Activated CD4-positive, CD25-positive, alpha-beta regulatory T cell treated with anti-CD3 and anti-CD28 coated beads, Interleukin-2, amount 50 U/mL, for 24 hours (primary cell): ENCODE measurements around the gene PRR30.
"Not testable (repeated sequence)": the region's sequence is repeated elsewhere in the genome, so short reads cannot be mapped to it uniquely, and the experiment has no call there.

Source experiments
- ATAC-seq, 2 donors: fragments of 150-1000 bp; cut with Tn5 transposase; one replicate each; pipeline ENCODE4 v1.10.0; 2021; ENCODE audit warnings: mild to moderate bottlenecking in 1 of 2, moderate library complexity in 1 of 2

PRR30 gene

GRCh38 chr2:27139310-27139709 lies at the start of gene PRR30:
Gene PRR30, minus strand, starts transcription at chr2:27139410. Its CDS starts 1,081 bp downstream, at chr2:27138329.
- no peak for ATAC-seq

- ATAC-seq: no peak
Measured at GRCh38 chr2:27186613-27187345, 47.6 kb upstream of the PRR30 start.

- ATAC-seq: no peak
Measured at GRCh38 chr2:27185331-27186026, 46.3 kb upstream of the PRR30 start.

- no peak for ATAC-seq
Measured at GRCh38 chr2:27184115-27184514, 44.9 kb upstream of the PRR30 start.

GRCh38 chr2:27182346-27182745 lies 43.1 kb upstream of the PRR30 start:
- no peak for ATAC-seq

GRCh38 chr2:27179344-27180000 lies 40.3 kb upstream of the PRR30 start:
- ATAC-seq: no peak

- ATAC-seq: no peak
Measured at GRCh38 chr2:27178469-27178868, 39.3 kb upstream of the PRR30 start.

- ATAC-seq: no peak
Measured at GRCh38 chr2:27177441-27178351, 38.5 kb upstream of the PRR30 start.

- not testable (repeated sequence) for ATAC-seq
Measured at GRCh38 chr2:27175781-27176180, 36.6 kb upstream of the PRR30 start.

GRCh38 chr2:27175330-27175729 lies 36.1 kb upstream of the PRR30 start:
- no peak for ATAC-seq

GRCh38 chr2:27174638-27175037 lies 35.4 kb upstream of the PRR30 start:
- ATAC-seq: no peak

GRCh38 chr2:27171351-27171848 lies 32.2 kb upstream of the PRR30 start:
- ATAC-seq: no peak

GRCh38 chr2:27170581-27171337 lies 31.5 kb upstream of the PRR30 start:
- ATAC-seq: no peak

GRCh38 chr2:27164960-27165763 lies 26.0 kb upstream of the PRR30 start:
- ATAC-seq: no peak

GRCh38 chr2:27162151-27163121 lies 23.2 kb upstream of the PRR30 start:
- no peak for ATAC-seq

- ATAC-seq: no peak
Measured at GRCh38 chr2:27160191-27160590, 21.0 kb upstream of the PRR30 start.

- ATAC-seq: no peak
Measured at GRCh38 chr2:27159271-27159670, 20.1 kb upstream of the PRR30 start.

- no peak for ATAC-seq
Measured at GRCh38 chr2:27158468-27158867, 19.3 kb upstream of the PRR30 start.

- ATAC-seq: no peak
Measured at GRCh38 chr2:27155069-27155520, 15.9 kb upstream of the PRR30 start.
